ENCODE data around the gene GRK3.
"Not testable (repeated sequence)": the region's sequence is repeated elsewhere in the genome, so short reads cannot be mapped to it uniquely, and the experiment has no call there.

The GRK3 gene

DNA sequence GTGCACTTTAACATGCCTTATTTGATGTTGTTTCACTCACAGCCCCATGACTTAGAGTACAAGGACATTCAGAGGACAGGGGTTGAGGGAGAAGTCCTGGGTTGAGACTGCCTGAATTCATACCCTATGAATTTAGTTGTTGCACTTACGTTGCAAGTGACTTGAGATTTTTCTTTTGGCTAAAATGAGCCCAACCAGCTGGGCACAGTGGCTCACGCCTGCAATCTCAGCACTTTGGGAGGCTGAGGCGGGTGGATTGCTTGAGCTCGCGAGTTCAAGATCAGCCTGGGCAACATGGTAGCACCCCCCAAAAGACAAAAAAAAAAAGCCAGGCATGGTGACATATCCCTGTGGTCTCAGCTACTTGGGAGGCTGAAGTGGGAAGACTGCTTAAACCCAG lies 7.3 kb upstream of the GRK3 start:
- no peak overlapping the region for H2AFZ ChIP-seq (ENCODE audit: low read length)
- H3K27me3 ChIP-seq (ENCODE audit: insufficient read depth, low read length) = no peaks in the 10 kb centered on the region
- H3K27ac ChIP-seq (ENCODE audit: low read depth, low read length, poor library complexity, severe bottlenecking) = no peak overlapping the region
- no peaks in the 10 kb centered on the region for H3F3A ChIP-seq (ENCODE audit: insufficient read depth, low read length)
- H3K9ac ChIP-seq (ENCODE audit: low read length) = no peak overlapping the region
- H3K4me3 ChIP-seq (ENCODE audit: low read depth, low read length, poor library complexity, severe bottlenecking) = no peak overlapping the region
- H3K4me1 ChIP-seq (ENCODE audit: insufficient read depth, low read length, severe bottlenecking) = no peaks in the 10 kb centered on the region
- no peaks in the 10 kb centered on the region for H3K9me2 ChIP-seq (ENCODE audit: low read depth, low read length)
- no peaks in the 10 kb centered on the region for H3K9me3 ChIP-seq (ENCODE audit: low read length)
- no peak overlapping the region for H3K4me2 ChIP-seq (ENCODE audit: low read length)
- H4K20me1 ChIP-seq (ENCODE audit: insufficient read depth, low read length) = no peaks in the 10 kb centered on the region
- no peaks in the 10 kb centered on the region for H3K36me3 ChIP-seq (ENCODE audit: insufficient read depth, low read length)
- TF ChIP-seq, protein P1, sequence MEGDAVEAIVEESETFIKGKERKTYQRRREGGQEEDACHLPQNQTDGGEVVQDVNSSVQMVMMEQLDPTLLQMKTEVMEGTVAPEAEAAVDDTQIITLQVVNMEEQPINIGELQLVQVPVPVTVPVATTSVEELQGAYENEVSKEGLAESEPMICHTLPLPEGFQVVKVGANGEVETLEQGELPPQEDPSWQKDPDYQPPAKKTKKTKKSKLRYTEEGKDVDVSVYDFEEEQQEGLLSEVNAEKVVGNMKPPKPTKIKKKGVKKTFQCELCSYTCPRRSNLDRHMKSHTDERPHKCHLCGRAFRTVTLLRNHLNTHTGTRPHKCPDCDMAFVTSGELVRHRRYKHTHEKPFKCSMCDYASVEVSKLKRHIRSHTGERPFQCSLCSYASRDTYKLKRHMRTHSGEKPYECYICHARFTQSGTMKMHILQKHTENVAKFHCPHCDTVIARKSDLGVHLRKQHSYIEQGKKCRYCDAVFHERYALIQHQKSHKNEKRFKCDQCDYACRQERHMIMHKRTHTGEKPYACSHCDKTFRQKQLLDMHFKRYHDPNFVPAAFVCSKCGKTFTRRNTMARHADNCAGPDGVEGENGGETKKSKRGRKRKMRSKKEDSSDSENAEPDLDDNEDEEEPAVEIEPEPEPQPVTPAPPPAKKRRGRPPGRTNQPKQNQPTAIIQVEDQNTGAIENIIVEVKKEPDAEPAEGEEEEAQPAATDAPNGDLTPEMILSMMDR (IDR thresholded peaks at IDR 0.05; ENCODE audit: low read length) = no peak
- TF ChIP-seq EZH2 (IDR thresholded peaks at IDR 0.05; ENCODE audit: borderline replicate concordance, low read length) = no peak
- H3K79me2 ChIP-seq (ENCODE audit: insufficient read depth, low read length) = no peaks in the 10 kb centered on the region

DNA sequence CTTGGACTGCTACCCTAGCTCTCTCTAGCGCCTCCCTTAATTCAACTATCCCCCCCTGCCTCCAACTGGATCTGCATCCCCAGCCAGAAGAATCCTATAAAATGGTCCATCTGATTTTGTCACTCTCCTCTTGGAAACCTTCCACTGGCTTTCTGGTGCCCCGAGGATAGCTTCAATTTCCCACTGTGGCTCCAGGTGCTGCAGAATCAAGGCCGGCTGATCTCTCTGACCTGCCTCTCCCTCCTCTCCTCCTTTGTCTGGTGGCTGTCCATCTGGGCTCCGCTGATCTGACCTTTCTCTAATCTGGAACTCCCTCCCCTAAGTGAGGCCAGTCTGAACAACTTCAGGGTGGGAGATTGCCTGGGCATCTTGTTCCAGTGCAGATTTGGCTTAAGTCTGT lies 6.1 kb upstream of the GRK3 start:
- Histone ChIP-seq H3K9me2 (ENCODE audit: low read depth, low read length) (no peaks in the 10 kb centered on the region), H3K9me3 (ENCODE audit: low read length) (no peaks in the 10 kb centered on the region), H2AFZ (ENCODE audit: low read length) (no peak overlapping the region), H3K27ac (ENCODE audit: low read depth, low read length, poor library complexity, severe bottlenecking) (no peak overlapping the region), H3K9ac (ENCODE audit: low read length) (no peak overlapping the region), H3K36me3 (ENCODE audit: insufficient read depth, low read length) (no peaks in the 10 kb centered on the region), H3K79me2 (ENCODE audit: insufficient read depth, low read length) (no peaks in the 10 kb centered on the region), H3K4me3 (ENCODE audit: low read depth, low read length, poor library complexity, severe bottlenecking) (no peak overlapping the region), H4K20me1 (ENCODE audit: insufficient read depth, low read length) (no peaks in the 10 kb centered on the region), H3K4me1 (ENCODE audit: insufficient read depth, low read length, severe bottlenecking) (peaks cover 7% of the 10 kb centered on the region), H3K27me3 (ENCODE audit: insufficient read depth, low read length) (no peaks in the 10 kb centered on the region), H3K4me2 (ENCODE audit: low read length) (no peak overlapping the region), H3F3A (ENCODE audit: insufficient read depth, low read length) (no peaks in the 10 kb centered on the region)
- TF ChIP-seq, protein P1 (IDR thresholded peaks at IDR 0.05; ENCODE audit: low read length) = no peak
- no peak for TF ChIP-seq EZH2 (IDR thresholded peaks at IDR 0.05; ENCODE audit: borderline replicate concordance, low read length)

DNA sequence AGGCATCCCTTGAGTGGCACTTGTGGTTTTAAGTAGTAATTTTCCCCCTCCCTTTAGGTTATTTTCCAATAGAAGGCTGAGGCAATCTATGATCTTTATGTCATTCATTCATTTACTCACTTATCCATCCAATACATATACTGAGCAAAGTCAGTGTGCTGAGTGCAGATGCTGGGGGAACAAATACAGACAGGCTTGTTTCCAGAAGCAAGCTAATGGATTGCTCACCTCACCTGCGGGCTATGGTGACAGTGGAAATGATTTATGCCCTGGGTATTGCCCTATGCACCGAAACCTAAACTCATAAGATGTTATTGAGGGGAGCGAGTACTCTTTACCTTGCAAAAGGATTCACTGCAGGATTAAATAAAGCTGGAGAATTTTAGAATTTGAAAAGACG lies 4.6 kb upstream of the GRK3 start:
- H3K9me3 ChIP-seq (ENCODE audit: low read length); H3K9ac ChIP-seq (ENCODE audit: low read length); H3K4me2 ChIP-seq (ENCODE audit: low read length); H3K4me3 ChIP-seq (ENCODE audit: low read depth, low read length, poor library complexity, severe bottlenecking); H3F3A ChIP-seq (ENCODE audit: insufficient read depth, low read length); H4K20me1 ChIP-seq (ENCODE audit: insufficient read depth, low read length); H3K9me2 ChIP-seq (ENCODE audit: low read depth, low read length); H3K27me3 ChIP-seq (ENCODE audit: insufficient read depth, low read length); H2AFZ ChIP-seq (ENCODE audit: low read length); H3K27ac ChIP-seq (ENCODE audit: low read depth, low read length, poor library complexity, severe bottlenecking); H3K79me2 ChIP-seq (ENCODE audit: insufficient read depth, low read length); H3K36me3 ChIP-seq (ENCODE audit: insufficient read depth, low read length): not testable (repeated sequence)
- H3K4me1 ChIP-seq (ENCODE audit: insufficient read depth, low read length, severe bottlenecking) = peaks cover 17% of the 10 kb centered on the region

DNA sequence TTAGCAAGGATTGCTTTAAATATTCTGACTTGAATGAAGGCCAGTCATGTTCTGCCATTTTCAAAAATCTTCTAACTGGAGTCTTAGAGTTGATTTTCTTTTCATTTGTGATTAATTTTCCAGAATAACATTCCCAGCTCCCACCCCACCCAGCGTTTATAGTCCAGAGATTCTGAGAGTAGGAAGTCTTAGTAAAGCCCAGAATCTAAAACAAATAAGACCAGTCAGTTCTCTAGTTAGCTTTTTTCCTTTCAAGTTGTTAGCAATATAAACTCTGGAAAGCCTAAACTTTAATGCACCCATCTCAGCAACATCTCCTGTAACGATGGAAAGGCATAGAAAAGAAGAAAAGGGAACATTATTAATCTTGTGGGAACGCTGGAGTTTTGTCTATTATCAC lies 3.3 kb upstream of the GRK3 start:
- H3K4me3 ChIP-seq (ENCODE audit: low read depth, low read length, poor library complexity, severe bottlenecking); H3K27ac ChIP-seq (ENCODE audit: low read depth, low read length, poor library complexity, severe bottlenecking); H4K20me1 ChIP-seq (ENCODE audit: insufficient read depth, low read length); H3K27me3 ChIP-seq (ENCODE audit: insufficient read depth, low read length); H3K9me3 ChIP-seq (ENCODE audit: low read length); H3F3A ChIP-seq (ENCODE audit: insufficient read depth, low read length); H3K9me2 ChIP-seq (ENCODE audit: low read depth, low read length); H3K9ac ChIP-seq (ENCODE audit: low read length); H3K36me3 ChIP-seq (ENCODE audit: insufficient read depth, low read length); H3K79me2 ChIP-seq (ENCODE audit: insufficient read depth, low read length); H2AFZ ChIP-seq (ENCODE audit: low read length); H3K4me2 ChIP-seq (ENCODE audit: low read length): not testable (repeated sequence)
- peaks cover 27% of the 10 kb centered on the region for H3K4me1 ChIP-seq (ENCODE audit: insufficient read depth, low read length, severe bottlenecking)

DNA sequence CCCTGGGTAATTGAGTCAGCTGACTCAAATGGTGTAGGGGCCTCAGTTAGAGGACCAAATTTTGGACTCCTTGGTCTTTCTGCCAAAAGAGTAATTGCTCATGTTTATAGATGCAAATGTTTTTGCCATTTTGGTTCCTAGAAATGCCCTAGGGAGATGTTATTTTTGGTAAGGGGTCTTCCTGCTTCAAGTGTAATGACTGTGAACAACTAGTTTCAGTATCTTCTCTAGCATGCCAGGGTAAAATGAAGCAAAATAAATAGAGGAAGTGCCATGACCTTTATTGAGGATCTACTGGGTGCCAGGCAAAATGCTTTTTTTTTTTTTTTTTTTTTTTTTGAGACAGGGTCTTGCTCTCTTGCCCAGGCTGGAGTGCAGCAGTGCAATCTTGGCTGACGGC lies 2.5 kb upstream of the GRK3 start:
- H3K79me2 ChIP-seq (ENCODE audit: insufficient read depth, low read length); H3K27me3 ChIP-seq (ENCODE audit: insufficient read depth, low read length): not testable (repeated sequence)

DNA sequence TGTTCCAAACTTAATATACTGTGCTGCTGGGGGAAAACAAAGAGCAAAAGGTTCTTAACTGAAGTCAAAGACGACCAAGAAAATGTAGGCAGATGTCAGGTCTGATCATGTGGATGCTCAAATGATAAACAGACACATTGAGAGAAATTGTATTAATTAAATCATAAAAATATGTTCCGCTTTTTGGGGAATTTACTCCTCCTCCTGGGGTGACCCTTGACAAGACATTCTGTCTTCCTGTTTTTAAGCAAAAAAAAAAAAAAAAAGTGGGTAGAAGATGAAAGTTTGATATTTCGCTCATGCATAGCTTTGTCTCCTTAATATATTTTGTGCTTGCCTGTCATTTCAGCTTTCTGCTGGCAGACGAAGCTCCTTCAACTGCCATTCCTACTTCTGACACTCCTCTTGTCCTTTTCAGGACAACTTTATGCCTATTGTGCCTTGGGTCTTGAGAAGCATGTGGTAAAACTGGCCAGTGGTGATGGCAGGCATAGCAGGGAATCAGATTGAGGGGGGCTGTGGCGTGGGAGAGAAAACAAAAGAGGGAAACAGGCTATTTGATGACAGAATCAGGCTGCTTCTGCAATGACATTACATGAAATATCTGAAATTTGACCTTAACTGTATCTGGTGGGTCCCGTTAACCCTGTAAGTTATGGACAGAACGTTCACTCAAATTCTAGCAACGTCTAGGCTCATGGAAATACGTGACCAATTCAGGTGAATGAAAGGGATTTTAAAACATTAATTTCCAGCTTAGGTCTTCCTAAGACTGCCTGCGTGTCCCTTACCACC lies 1.3 kb upstream of the GRK3 start:
- peak overlapping the region; percentile 61 for H3K4me3 ChIP-seq (ENCODE audit: low read depth, low read length, poor library complexity, severe bottlenecking)
- not testable (repeated sequence) for H3K27me3 ChIP-seq (ENCODE audit: insufficient read depth, low read length); H3K9ac ChIP-seq (ENCODE audit: low read length); H4K20me1 ChIP-seq (ENCODE audit: insufficient read depth, low read length); H3F3A ChIP-seq (ENCODE audit: insufficient read depth, low read length); H3K9me2 ChIP-seq (ENCODE audit: low read depth, low read length); H3K36me3 ChIP-seq (ENCODE audit: insufficient read depth, low read length); H2AFZ ChIP-seq (ENCODE audit: low read length); H3K9me3 ChIP-seq (ENCODE audit: low read length); H3K27ac ChIP-seq (ENCODE audit: low read depth, low read length, poor library complexity, severe bottlenecking); H3K79me2 ChIP-seq (ENCODE audit: insufficient read depth, low read length)
- peaks cover 42% of the 10 kb centered on the region for H3K4me1 ChIP-seq (ENCODE audit: insufficient read depth, low read length, severe bottlenecking)
- peak overlapping the region; percentile 64; the same call in 1 of the 2 replicates for H3K4me2 ChIP-seq (ENCODE audit: low read length)

More for the DNA sequence above, 2.5 kb upstream of the GRK3 start:
- not testable (repeated sequence) for H2AFZ ChIP-seq (ENCODE audit: low read length); H3K4me2 ChIP-seq (ENCODE audit: low read length); H3K36me3 ChIP-seq (ENCODE audit: insufficient read depth, low read length); H3K9ac ChIP-seq (ENCODE audit: low read length); H3K4me3 ChIP-seq (ENCODE audit: low read depth, low read length, poor library complexity, severe bottlenecking); H3K9me2 ChIP-seq (ENCODE audit: low read depth, low read length); H3K9me3 ChIP-seq (ENCODE audit: low read length); H3K27ac ChIP-seq (ENCODE audit: low read depth, low read length, poor library complexity, severe bottlenecking); H4K20me1 ChIP-seq (ENCODE audit: insufficient read depth, low read length); H3F3A ChIP-seq (ENCODE audit: insufficient read depth, low read length)
- H3K4me1 ChIP-seq (ENCODE audit: insufficient read depth, low read length, severe bottlenecking) = peaks cover 35% of the 10 kb centered on the region
